Measurements from ENCODE around the gene CLDN11.

The CLDN11 gene

DNA sequence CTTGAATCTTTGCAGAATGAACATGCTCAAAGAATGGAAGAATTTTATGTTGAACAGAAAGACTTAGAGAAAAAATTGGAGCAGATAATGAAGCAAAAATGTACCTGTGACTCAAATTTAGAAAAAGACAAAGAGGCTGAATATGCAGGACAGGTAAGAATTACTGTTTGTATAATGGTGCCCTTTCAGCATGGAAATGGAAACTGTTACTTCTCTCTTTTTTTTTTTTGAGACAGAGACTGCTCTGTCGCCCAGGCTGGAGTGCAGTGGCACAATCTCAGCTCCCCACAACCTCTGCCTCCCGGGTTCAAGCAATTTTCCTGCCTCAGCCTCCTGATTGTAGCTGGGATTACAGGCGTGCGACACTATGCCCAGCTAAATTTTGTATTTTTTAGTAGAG, 27.6 kb upstream of the CLDN11 start:
- H3K27ac ChIP-seq = no peak overlapping the region
- no peak for DNase-seq (ENCODE audit: low spot score)
- ChIA-PET CTCF (interaction anchor here (0.6 to 0.7 kb wide), 2 partner anchors 23 to 37 kb away, joined by 3 to 4 read pairs; no protein-coding TSS in a partner anchor), POLR2A (ENCODE audit: low non-redundant PET) (interaction anchor here (0.7 kb wide), 1 partner anchor 190 kb away, joined by 3 read pairs; no protein-coding TSS in a partner anchor)
- TF ChIP-seq, protein P1, sequence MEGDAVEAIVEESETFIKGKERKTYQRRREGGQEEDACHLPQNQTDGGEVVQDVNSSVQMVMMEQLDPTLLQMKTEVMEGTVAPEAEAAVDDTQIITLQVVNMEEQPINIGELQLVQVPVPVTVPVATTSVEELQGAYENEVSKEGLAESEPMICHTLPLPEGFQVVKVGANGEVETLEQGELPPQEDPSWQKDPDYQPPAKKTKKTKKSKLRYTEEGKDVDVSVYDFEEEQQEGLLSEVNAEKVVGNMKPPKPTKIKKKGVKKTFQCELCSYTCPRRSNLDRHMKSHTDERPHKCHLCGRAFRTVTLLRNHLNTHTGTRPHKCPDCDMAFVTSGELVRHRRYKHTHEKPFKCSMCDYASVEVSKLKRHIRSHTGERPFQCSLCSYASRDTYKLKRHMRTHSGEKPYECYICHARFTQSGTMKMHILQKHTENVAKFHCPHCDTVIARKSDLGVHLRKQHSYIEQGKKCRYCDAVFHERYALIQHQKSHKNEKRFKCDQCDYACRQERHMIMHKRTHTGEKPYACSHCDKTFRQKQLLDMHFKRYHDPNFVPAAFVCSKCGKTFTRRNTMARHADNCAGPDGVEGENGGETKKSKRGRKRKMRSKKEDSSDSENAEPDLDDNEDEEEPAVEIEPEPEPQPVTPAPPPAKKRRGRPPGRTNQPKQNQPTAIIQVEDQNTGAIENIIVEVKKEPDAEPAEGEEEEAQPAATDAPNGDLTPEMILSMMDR (conservative IDR thresholded peaks at IDR 0.05; ENCODE audit: low read depth) = no peak

GRCh38 chr3:170397685-170398084, 21.0 kb upstream of the CLDN11 start:
- no peak for DNase-seq (ENCODE audit: low spot score)
- ChIA-PET POLR2A (ENCODE audit: low non-redundant PET) (interaction anchor here (0.8 kb wide), 1 partner anchor 41 kb away, joined by 3 read pairs; no protein-coding TSS in a partner anchor), CTCF (interaction anchor here (1.3 to 1.5 kb wide), 2 partner anchors 13 to 414 kb away, joined by 4 read pairs; no protein-coding TSS in a partner anchor)
- H3K27ac ChIP-seq = no peak overlapping the region
- TF ChIP-seq, protein P1 (conservative IDR thresholded peaks at IDR 0.05; ENCODE audit: low read depth) = no peak

DNA sequence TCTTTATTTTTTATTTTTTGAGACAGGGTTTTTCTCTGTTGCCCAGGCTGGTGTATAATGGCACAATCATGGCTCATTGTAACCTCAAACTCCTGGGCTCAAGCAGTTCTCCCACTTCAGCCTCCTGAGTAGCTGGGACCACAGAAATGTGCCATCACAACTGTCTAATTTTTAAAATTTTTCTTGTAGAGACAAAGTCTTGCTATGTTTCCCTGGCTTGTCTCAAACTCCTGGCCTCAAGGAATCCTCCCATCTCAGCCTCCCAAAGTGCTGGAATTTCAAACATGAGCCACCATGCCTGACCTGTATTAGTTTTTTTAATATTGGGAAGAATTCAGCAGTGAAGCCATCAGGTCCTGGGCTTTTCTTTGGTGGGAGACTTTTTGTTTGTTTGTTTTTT, 13.6 kb upstream of the CLDN11 start:
- TF ChIP-seq, protein P1 (conservative IDR thresholded peaks at IDR 0.05; ENCODE audit: low read depth) = no peak
- H3K27ac ChIP-seq = no peak overlapping the region
- POLR2A ChIA-PET (ENCODE audit: low non-redundant PET) = no interaction called here
- CTCF ChIA-PET = no interaction called here
- no peak for DNase-seq (ENCODE audit: low spot score)

- CTCF ChIA-PET = interaction anchor here (0.5 to 5.9 kb wide), 19 partner anchors 14 to 1380 kb away, joined by 3 to 87 read pairs (median 3); no protein-coding TSS in a partner anchor
Observed at GRCh38 chr3:170410428-170411029, 8.1 kb upstream of the CLDN11 start.

GRCh38 chr3:170413291-170413690, 5.4 kb upstream of the CLDN11 start:
- TF ChIP-seq, protein P1 (conservative IDR thresholded peaks at IDR 0.05; ENCODE audit: low read depth) = no peak
- no peak overlapping the region for H3K27ac ChIP-seq
- no peak for DNase-seq (ENCODE audit: low spot score)
- POLR2A ChIA-PET (ENCODE audit: low non-redundant PET) = interaction anchor here (0.5 kb wide), 1 partner anchor 1350 kb away, joined by 4 read pairs; no protein-coding TSS in a partner anchor
- CTCF ChIA-PET = interaction anchor here (0.6 to 5.9 kb wide), 9 partner anchors 9 to 461 kb away, joined by 3 to 87 read pairs (median 6); no protein-coding TSS in a partner anchor

More at GRCh38 chr3:170410428-170411029, 8.1 kb upstream of the CLDN11 start:
- peak; percentile 57 for DNase-seq (ENCODE audit: low spot score)
- TF ChIP-seq, protein P1 (conservative IDR thresholded peaks at IDR 0.05; ENCODE audit: low read depth) = peak; percentile 78
- POLR2A ChIA-PET (ENCODE audit: low non-redundant PET) = no interaction called here
- H3K27ac ChIP-seq = no peak overlapping the region

- TF ChIP-seq, protein P1 (conservative IDR thresholded peaks at IDR 0.05; ENCODE audit: low read depth) = peak; percentile 98
- ChIA-PET POLR2A (ENCODE audit: low non-redundant PET) (no interaction called here), CTCF (interaction anchor here (0.5 to 5.9 kb wide), 28 partner anchors 9 to 1493 kb away, joined by 3 to 87 read pairs (median 4); no protein-coding TSS in a partner anchor)
- no peak overlapping the region for H3K27ac ChIP-seq
- peak; percentile 59 for DNase-seq (ENCODE audit: low spot score)
Observed at GRCh38 chr3:170414202-170414663, 4.4 kb upstream of the CLDN11 start.

Measured in RWPE1 (cell line).